Measurements from ENCODE around the gene TSPAN32.

TSPAN32 gene

DNA sequence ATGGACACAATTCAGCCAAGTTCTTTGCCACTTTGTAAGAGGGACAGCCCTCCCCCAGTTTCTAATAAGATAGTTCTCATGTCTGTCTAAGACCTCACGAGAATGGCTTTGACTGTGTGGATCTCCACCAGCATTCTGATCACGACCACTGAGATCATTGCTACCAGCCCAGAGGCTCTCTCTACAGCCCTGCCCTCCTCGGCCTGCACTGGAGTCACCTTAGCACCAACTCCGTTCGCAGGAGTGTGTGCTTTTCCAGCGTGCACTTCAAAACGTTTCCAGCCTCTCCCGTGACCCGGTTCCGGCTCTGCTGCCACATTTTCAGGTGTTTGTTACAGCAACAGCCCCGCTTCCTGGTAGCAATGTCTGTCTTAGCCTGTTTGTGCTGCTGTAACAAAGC, 26.2 kb downstream of the TSPAN32 start:
- TF ChIP-seq, protein P1, sequence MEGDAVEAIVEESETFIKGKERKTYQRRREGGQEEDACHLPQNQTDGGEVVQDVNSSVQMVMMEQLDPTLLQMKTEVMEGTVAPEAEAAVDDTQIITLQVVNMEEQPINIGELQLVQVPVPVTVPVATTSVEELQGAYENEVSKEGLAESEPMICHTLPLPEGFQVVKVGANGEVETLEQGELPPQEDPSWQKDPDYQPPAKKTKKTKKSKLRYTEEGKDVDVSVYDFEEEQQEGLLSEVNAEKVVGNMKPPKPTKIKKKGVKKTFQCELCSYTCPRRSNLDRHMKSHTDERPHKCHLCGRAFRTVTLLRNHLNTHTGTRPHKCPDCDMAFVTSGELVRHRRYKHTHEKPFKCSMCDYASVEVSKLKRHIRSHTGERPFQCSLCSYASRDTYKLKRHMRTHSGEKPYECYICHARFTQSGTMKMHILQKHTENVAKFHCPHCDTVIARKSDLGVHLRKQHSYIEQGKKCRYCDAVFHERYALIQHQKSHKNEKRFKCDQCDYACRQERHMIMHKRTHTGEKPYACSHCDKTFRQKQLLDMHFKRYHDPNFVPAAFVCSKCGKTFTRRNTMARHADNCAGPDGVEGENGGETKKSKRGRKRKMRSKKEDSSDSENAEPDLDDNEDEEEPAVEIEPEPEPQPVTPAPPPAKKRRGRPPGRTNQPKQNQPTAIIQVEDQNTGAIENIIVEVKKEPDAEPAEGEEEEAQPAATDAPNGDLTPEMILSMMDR (IDR thresholded peaks at IDR 0.05): no peak

DNA sequence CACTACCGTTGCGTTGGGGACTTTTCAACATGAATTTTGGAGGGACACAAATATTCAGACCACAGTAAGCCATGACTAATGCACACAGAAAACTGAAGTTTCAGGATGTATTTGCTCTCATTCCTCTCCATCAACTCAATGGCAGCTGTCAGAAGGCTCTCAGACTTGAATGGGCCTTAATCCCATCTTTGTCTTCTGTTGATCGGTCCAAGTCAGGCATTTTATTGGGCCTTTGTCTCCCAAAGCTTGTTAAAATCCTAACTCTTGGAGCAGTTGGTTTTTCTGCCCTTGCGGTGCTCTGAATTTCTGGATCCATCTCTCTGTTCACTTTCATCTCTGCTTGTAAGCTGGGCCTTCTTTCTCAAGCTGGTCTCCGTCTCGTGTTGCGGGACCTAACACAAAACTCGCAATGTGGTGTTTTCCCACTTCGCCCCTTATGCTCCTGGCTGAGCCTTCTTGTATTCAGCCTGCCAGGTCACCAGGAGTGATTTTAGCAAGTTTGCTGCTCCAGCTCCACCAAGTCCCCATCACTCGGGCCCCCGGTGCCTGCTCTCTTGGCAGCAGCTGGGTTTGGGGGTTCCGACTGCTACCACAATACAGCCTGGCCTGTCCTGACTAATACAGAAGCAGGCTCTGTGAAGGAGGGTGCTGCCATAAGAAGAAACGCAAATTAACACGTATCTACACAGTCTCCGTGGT, 27.0 kb downstream of the TSPAN32 start:
- TF ChIP-seq, protein P1 (IDR thresholded peaks at IDR 0.05): no peak

GRCh38 chr11:2329551-2329950, 27.7 kb downstream of the TSPAN32 start:
- TF ChIP-seq, protein P1 (IDR thresholded peaks at IDR 0.05): no peak

DNA sequence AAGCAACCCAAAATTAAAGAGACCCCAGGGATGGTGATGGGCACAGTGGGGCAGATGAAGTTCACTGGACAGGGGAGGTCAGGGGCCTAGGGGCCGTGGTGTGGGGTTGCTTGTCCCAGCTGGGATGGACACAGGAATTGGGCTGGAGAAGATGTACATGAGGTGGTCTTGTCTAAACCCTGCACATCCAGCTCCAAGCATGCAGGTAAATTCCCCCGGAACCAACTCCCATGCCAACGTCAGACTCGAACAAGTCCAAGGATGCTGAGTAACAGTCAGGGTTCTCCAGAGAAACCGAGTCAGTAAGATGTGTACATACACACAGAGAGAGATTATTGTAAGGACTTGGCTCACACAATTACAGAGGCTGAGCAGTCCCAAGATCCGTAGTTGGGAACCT, 28.9 kb downstream of the TSPAN32 start:
- TF ChIP-seq, protein P1 (IDR thresholded peaks at IDR 0.05): no peak

GRCh38 chr11:2331404-2331803, 29.6 kb downstream of the TSPAN32 start:
- TF ChIP-seq, protein P1 (IDR thresholded peaks at IDR 0.05): no peak

- TF ChIP-seq, protein P1 (IDR thresholded peaks at IDR 0.05): no peak
Measured at GRCh38 chr11:2342557-2342956, 40.7 kb downstream of the TSPAN32 start.

DNA sequence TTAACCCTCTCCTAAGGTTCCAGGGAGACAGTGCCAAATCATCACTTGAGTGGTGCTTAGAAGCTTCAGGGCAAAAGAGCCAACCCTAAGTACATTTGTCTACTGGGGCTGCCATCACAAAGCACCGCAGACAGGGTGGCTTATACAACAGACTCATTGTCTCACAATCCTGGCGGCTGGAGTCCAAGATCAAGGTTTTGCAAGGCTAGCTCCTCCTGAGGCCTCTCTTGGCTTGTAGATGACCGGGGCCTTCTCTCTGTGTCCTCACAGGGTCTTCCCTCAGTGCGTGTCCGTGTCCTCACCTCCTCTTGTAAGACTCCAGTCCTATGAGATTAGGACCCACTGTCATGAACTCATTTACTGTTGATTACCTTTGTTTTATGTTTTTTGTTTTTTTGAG, 41.2 kb downstream of the TSPAN32 start:
- TF ChIP-seq, protein P1 (IDR thresholded peaks at IDR 0.05): no peak

DNA sequence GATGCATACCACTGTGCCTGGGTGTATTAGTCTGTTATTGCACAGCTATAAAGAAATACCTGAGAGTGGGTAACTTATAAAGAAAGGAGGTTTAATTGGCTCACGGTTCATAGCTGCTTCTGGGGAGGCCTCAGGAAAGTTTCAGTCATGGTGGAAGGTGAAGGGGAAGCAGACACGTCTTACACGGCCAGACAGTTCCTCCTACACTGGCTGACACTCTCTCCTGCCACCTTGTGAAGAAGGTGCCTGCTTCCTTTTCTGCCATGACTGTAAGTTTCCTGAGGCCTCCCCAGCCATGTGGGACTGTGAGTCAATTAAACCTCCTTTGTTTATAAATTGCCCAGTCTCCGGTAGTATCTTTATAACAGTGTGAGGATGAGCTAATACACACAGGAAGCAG, 41.7 kb downstream of the TSPAN32 start:
- TF ChIP-seq, protein P1 (IDR thresholded peaks at IDR 0.05): no peak
